HG02763 (cell line): ENCODE measurements around the gene WRNIP1.

Experiments
- ATAC-seq: cut with Tn5 transposase; IDR thresholded peaks from one replicate; pipeline ENCODE4 v1.9.1; 2021; ENCODE audit warnings: mild to moderate bottlenecking, moderate library complexity; ENCODE audit not compliant: unreplicated experiment

The WRNIP1 gene

GRCh38 chr6:2740581-2740980 lies 24.6 kb upstream of the WRNIP1 start:
- ATAC-seq, result no peak

- ATAC-seq, result no peak
These were observed 23.4 kb upstream of the WRNIP1 start for GRCh38 chr6:2741756-2742155.

DNA sequence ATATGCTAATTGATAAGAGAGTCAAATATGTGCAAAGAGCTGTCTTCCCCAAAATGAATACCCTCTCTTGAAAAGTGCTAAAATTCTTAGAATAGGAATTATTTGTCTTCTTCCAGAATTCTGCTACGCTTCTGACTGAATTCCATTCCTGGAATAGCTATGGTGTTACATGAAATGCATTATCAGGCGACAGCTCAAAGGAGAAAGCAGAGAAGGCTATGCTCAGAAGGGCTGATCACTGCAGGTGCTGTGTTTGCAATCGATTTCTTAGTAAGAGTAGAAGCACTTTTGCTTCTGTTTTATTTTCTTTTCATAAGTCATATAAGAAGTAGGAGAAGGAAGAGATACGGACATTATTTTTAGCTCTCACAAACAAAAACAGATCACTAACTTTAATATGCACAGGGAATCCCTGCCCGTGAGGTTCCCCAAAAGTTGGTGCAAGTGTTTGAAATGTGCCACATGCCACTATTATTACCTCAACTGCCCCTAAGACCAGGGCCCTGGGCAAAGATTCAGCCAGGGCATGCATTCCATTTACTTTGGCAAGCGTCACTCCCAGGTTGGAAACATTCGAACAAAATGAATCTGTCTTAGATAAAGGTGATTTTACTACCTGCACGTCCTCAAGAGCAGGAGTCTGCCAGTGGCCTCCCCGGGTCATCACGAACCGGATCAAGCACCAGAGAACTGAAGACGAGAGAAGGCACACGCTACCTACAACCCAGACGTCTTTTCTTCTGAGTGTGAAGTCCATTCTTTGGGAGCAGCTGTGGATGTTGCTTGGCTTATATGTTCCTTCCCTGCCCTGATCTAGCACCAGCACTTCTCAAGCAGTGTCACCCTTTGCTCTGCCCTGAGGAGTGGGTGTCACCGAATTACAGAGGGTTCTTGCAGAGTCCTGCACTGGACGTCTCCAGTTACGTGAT lies 21.6 kb upstream of the WRNIP1 start:
- ATAC-seq, result no peak

DNA sequence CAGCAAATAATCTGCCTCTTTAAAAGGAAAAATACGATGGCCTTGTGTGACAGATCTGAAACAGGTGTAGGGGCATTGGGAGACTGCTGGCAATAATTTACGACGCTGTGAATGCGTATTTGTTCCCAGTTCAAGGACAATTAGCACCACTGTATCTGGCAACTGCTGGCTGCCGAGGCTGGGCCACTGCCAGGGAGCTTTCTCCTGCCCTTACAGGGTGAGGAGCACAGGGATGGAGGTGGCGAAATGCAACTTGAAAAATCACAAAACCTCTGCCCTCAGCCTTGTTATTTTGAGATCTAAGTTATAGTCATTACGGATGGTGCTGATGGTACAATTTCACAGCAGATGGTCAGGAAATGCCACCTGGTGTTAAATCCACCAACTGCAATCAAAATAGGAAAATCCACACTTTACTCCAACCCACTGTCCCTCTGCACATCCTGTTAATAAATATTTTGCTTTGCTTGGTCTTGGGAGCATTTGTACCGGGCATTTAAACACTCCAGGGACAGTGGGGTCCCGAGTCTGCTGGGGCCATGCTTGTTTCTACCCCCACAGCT lies 20.9 kb upstream of the WRNIP1 start:
- ATAC-seq, result no peak

DNA sequence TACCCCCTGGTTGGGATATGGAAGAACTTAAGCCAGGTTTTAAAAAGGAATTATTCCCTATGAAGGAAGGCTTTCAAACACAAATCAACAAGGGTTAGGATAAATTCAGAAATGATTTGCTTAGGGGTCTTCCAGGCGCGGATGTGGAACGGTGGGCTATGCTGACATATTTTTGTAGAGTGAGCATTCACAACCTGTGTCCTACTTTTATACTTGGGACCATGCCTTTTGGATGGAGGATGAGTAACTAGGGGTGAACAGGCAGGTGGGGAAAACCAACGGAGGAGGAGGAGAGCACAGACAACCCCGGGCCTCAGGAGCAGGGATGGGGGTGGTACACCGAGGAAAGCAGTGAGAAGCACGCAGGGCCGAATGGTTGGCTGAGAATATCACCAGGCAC lies 20.4 kb upstream of the WRNIP1 start:
- no peak for ATAC-seq

DNA sequence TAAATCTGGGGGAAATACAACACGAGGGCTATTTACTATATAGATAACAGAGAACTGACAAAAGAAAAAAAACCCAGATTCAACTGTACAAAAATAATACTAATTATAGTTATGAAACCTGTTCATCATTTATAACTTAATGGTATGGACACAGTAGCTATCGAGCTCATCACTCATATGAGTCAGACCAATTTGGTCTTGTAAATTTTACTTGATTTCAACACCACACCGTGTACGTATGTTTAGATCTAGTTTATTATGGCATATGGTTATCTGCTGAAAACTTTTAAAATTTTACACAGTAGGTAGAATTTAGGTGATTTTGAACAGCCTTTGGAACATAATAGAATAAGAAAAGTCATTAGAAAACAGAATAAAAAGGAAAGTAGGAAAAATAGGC lies 19.9 kb upstream of the WRNIP1 start:
- ATAC-seq, result no peak

GRCh38 chr6:2746557-2747061 lies 18.6 kb upstream of the WRNIP1 start:
- ATAC-seq, result no peak

DNA sequence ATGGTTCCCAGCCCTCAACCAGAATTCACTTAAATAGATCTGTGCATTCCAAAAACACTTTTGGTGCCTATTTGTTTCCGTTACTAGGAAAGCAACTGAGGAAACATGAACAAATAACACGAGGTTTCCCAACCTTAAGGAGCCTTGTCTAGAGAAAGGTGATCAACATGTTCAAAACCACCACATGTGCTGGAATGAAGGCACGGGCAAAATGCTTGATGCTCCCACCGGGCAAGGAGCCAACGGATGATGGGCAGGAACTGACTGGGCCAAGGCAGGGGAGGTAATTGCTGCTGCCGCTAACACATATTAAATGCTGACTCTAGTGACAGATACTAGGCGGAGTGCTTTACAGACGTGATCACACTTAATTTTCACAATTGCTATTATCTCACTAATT lies 17.0 kb upstream of the WRNIP1 start:
- no peak for ATAC-seq

DNA sequence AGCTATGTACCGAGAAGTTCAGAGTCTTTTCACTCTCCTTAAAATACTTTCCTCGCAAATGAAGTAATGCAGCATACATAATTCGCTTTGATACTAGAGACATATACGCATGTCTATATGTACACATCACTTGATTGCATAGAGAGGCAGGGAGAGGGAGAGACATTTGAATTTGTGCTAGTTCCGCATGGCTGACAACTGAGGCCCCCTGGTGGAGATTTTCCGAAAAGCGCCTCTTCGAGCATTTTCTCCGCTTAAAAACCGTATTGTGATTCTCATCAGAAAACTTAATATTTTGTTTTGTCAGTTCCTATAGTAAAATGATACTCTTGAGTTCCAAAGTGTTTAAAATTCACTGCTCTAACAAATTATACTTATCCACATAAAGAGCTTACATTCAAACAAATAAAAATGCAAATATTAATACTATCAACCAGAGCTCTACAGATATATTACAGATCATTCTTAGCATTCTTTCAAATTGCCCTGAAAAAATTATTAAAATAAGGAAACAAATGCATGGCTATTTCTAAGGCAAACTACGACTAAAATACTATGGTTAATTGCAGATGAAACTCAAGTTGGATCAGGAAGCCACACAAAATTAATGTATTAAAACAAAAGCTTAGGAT lies 15.1 kb upstream of the WRNIP1 start:
- no peak for ATAC-seq

DNA sequence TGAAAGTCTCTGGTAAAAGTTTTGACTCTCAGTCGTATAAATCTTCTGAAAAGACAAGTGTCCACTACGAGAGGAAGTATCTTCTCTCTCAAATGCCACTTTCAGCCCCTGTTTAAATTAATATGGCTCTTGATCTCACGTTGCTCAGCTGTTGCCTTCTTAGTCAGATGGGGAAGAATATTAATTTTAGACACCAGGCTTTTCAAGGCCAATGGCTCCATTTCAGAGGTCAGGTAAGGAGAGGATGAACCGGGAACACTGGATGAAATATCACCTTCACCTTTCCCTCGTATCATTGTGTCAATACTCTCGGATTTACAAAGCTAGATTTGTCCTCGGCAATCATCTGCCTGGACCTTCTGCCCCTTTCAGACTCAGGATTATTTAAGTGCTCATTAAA lies 14.4 kb upstream of the WRNIP1 start, which contains the start of gene MYLK4:
MYLK4 (minus strand) TSS at position 91 of the 400 bp plus-strand sequence. CDS start 1,628 bp downstream, outside the sequence.
- ATAC-seq, result no peak

DNA sequence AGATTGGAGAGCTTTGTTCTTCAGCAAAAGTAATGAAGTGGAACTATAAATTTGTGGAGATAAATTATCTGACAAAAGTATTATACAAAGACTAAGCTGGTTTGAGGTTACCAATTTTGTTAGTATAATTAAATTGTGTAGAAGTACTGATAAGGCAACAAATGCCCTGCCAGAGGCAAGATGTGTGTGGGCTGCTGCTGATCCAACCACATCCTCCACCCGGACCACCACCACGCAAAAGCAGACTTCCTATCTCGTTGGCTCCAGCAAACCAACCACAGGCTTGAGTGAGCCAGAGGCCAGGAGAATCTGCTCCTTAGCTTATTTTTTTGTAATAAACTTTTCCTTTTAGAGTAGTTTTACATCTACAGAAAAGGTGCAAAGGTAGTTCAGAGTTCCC lies 13.3 kb upstream of the WRNIP1 start:
- no peak for ATAC-seq

DNA sequence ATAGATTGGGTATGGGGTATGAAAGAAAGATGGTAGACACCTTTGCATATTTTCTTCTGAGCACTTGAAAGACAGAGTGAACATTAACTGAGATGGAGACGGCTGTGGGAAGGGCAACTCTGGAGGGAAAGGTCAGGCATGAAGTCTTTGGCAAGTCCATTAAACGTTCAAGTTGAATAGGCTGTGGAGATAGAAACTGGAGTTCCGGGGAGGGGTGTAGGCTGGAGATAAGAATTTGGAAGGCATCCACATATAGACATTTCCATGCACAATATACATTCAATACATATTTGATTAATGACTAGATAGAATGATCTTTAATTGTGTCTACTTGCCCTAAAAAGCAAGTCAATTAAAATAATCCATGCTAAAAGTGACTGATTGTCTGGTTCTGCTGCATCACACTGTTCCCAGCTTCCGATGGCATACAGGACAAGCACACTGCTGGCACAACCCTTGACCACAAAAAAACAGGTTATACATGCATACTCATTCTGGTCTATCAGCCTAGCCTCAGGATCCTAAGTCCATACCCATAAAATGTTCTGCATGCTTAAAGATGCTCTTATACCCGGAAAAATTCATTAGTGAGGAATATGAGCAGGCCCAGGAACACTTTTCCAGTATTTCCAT lies 12.6 kb upstream of the WRNIP1 start:
- ATAC-seq, result no peak

GRCh38 chr6:2753110-2753489 lies 12.1 kb upstream of the WRNIP1 start:
- no peak for ATAC-seq

GRCh38 chr6:2753743-2754142 lies 11.4 kb upstream of the WRNIP1 start:
- ATAC-seq, result no peak

DNA sequence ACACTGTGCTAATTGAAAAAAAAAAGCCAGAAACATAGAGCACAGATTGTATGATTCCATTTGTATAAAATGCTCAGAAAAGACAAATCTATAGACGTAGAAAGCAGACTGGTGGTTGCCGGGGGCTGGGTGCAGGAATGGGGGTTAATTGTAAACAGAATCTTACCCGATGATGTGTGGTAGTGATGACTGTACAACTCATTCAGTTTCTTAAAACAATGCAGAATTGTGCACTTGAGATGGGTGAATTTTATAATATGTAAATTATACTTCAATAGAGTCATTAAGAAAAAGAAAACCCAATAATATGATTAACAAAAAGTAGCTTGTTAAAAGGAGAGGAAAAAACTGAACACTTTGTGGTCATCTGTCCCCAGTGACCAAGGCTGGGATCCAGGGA lies 10.8 kb upstream of the WRNIP1 start:
- ATAC-seq, result no peak

DNA sequence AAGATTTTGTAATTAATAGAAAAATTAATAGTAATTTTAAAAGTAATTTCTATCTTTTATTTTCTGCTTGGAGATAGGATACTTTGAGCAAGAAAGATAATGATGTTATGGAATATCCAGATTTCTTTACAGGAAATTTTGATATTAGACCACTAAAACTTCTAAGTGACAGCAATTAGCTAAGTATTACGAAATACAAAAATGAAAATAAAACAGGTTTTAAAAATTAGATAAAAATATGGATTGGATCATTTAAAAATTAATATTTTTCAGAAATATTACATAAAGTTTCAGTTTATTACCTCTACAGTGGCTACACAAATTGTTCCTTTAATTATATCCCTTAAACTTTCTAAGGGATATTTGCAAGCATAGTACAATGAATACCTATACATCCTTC lies 10.3 kb upstream of the WRNIP1 start:
- no peak for ATAC-seq

- ATAC-seq, result no peak
These were observed 9.7 kb upstream of the WRNIP1 start for GRCh38 chr6:2755456-2755855.

GRCh38 chr6:2756241-2756640 lies 9.0 kb upstream of the WRNIP1 start:
- ATAC-seq, result no peak

DNA sequence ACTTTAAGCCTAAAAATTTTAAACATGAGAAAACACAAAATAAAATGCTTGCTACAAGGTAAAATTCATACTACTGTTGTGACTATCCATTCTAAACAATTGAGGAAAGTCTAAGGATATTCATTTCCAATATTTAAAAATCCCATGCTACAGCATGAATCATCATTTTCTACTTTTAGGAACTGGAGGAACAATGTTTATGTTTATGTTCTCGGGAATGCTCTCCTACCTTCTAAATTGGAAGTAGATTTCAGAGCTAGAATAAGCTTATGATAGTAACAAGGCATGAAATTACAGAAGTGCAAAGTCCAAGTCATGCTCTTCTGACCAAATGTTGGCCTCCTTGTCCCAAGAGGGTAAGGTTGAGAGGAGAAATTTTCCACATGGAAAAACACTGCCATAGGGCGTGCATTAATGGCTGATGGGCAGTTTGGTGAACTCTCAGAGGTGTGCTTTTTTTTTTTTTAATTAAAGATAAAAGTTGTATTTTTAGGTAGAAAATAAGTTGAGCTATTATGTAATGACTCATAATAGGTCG lies 8.4 kb upstream of the WRNIP1 start:
- ATAC-seq, result no peak

DNA sequence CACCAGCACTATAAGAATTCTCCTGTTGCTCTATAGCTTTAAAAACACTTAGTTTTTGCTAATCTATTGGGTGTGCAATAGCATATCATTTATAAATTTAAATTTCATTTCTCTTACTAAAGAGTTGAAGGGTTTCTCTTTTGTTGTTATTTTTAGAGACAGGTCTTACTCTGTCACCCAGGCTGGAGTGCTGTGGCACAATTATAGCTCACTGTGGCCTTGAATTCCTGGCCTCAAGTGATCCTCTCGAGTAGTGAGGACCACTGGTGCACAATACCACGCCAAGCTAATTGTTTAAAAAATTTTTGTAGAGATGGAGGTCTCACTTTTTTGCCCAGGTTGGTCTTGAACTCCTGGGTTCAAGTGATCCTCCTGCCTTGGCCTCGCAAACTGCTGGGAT lies 6.2 kb upstream of the WRNIP1 start:
- ATAC-seq, result no peak
